ENCODE measurements around the gene CCL4.

DNA sequence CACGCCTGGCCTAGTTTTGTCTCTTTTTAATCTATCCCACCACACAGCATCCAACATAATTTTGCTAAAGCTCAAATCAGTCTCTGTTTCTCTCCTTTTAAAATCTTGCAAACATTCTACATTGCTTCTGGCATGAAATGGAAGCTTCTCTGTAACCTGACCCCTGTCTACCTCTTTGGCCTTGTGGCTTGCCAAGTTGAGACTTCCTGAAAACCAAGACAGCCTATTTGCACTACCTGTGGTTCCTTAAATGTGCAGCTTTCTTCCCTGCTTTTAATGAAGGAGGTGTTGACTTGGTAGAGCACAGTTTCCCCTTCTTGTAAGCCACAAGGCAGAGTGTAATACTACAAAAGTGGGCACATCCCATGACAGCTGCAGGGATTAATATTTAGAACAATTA lies 7.6 kb upstream of the CCL4 start:
- TF ChIP-seq, protein P1, sequence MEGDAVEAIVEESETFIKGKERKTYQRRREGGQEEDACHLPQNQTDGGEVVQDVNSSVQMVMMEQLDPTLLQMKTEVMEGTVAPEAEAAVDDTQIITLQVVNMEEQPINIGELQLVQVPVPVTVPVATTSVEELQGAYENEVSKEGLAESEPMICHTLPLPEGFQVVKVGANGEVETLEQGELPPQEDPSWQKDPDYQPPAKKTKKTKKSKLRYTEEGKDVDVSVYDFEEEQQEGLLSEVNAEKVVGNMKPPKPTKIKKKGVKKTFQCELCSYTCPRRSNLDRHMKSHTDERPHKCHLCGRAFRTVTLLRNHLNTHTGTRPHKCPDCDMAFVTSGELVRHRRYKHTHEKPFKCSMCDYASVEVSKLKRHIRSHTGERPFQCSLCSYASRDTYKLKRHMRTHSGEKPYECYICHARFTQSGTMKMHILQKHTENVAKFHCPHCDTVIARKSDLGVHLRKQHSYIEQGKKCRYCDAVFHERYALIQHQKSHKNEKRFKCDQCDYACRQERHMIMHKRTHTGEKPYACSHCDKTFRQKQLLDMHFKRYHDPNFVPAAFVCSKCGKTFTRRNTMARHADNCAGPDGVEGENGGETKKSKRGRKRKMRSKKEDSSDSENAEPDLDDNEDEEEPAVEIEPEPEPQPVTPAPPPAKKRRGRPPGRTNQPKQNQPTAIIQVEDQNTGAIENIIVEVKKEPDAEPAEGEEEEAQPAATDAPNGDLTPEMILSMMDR (IDR thresholded peaks at IDR 0.05), result no peak
- TF ChIP-seq POLR2AphosphoS5 (IDR thresholded peaks at IDR 0.05; ENCODE audit: low read depth, low read length), result no peak
- TF ChIP-seq, protein P2, sequence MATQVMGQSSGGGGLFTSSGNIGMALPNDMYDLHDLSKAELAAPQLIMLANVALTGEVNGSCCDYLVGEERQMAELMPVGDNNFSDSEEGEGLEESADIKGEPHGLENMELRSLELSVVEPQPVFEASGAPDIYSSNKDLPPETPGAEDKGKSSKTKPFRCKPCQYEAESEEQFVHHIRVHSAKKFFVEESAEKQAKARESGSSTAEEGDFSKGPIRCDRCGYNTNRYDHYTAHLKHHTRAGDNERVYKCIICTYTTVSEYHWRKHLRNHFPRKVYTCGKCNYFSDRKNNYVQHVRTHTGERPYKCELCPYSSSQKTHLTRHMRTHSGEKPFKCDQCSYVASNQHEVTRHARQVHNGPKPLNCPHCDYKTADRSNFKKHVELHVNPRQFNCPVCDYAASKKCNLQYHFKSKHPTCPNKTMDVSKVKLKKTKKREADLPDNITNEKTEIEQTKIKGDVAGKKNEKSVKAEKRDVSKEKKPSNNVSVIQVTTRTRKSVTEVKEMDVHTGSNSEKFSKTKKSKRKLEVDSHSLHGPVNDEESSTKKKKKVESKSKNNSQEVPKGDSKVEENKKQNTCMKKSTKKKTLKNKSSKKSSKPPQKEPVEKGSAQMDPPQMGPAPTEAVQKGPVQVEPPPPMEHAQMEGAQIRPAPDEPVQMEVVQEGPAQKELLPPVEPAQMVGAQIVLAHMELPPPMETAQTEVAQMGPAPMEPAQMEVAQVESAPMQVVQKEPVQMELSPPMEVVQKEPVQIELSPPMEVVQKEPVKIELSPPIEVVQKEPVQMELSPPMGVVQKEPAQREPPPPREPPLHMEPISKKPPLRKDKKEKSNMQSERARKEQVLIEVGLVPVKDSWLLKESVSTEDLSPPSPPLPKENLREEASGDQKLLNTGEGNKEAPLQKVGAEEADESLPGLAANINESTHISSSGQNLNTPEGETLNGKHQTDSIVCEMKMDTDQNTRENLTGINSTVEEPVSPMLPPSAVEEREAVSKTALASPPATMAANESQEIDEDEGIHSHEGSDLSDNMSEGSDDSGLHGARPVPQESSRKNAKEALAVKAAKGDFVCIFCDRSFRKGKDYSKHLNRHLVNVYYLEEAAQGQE (IDR thresholded peaks at IDR 0.05; ENCODE audit: insufficient read depth in 1 of 2, low read depth in 2 of 2, low read length in 1 of 2), result no peak
